Suprapubic skin (tissue), 4 donors: Measurements from ENCODE around the gene IDH3A. TPM values are rescaled to one million over a fixed set of nuclear protein-coding genes. Genes with fewer than 3 reads are reported as not detected.

Experiments
- DNase-seq, 2 donors: peaks; one replicate each; pipeline ENCODE4 v3.0.0-alpha.2; 2019; ENCODE audit warnings: low spot score in 2 of 2
- H3K27ac ChIP-seq: fragments of 200-600 bp; sonication (generic); one replicate; pipeline ENCODE4 v1.5.1; 2019
- H3K27me3 ChIP-seq: fragments of 200-600 bp; sonication (generic); one replicate; pipeline ENCODE4 v1.5.1; 2019
- H3K36me3 ChIP-seq: fragments of 200-600 bp; sonication (generic); one replicate; pipeline ENCODE4 v1.5.1; 2019
- H3K4me1 ChIP-seq: fragments of 200-600 bp; sonication (generic); one replicate; pipeline ENCODE4 v1.5.1; 2019
- H3K4me3 ChIP-seq: fragments of 200-600 bp; sonication (generic); one replicate; pipeline ENCODE4 v1.5.1; 2019; ENCODE audit warnings: mild to moderate bottlenecking
- H3K9me3 ChIP-seq: fragments of 200-600 bp; sonication (generic); one replicate; pipeline ENCODE4 v1.5.1; 2019
- CTCF ChIP-seq, 2 donors: fragments of 200-600 bp in 1 of 2; fragments of 450-650 bp in 1 of 2; sonication (generic) in 1 of 2; IDR thresholded peaks; one replicate each; pipeline ENCODE4 v1.5.1; 2016 to 2019; ENCODE audit warnings: antibody characterized with exemption in 2 of 2, mild to moderate bottlenecking in 1 of 2, moderate library complexity in 1 of 2
- EP300 ChIP-seq: sonication (generic); formaldehyde crosslinking; IDR thresholded peaks from one replicate; pipeline ENCODE4 v1.6.1; 2017; ENCODE audit warnings: antibody characterized with exemption
- POLR2A ChIP-seq, 2 donors: fragments of 450-650 bp; IDR thresholded peaks; one replicate each; pipeline ENCODE4 v1.6.1; 2017; ENCODE audit warnings: antibody characterized with exemption in 2 of 2, mild to moderate bottlenecking in 2 of 2, moderate library complexity in 2 of 2
- POLR2AphosphoS5 ChIP-seq, 3 donors: sonication (generic); formaldehyde crosslinking; IDR thresholded peaks; one replicate each; pipeline ENCODE4 v1.6.1; 2017; ENCODE audit warnings: antibody characterized with exemption in 3 of 3
- WGBS: methylation state at CpG from one replicate; pipeline ENCODE4 v1.1.5; 2018; 5-methylcytosine and 5-hydroxymethylcytosine counted together
- total RNA-seq, 4 donors: library from RNA; depleted of rRNA; stranded (reverse); fragments of >200 nt; gene quantifications; one replicate each; pipeline ENCODE4 v1.1.0, GENCODE V29; 2016

Gene IDH3A
- total RNA-seq, 4 donors from 2014 or later, result 55.1 to 82.5 (median 55.8) TPM

GRCh38 chr15:78203346-78204225 lies 54.4 kb downstream of the IDH3A start:
- H3K9me3 ChIP-seq, result no peaks in the 10 kb centered on the region
- no peaks in the 10 kb centered on the region for H3K27me3 ChIP-seq
- peak; percentile 48 to 61 for DNase-seq
- H3K36me3 ChIP-seq, result no peaks in the 10 kb centered on the region
- WGBS, result 59% methylated on average over 14 of the region's 14 CpGs
- no peak overlapping the region for H3K27ac ChIP-seq
- TF ChIP-seq POLR2A (IDR thresholded peaks at IDR 0.05), result no peak
- TF ChIP-seq EP300, result no peak
- TF ChIP-seq CTCF (IDR thresholded peaks at IDR 0.05), result no peak
- peaks cover 42% of the 10 kb centered on the region for H3K4me1 ChIP-seq
- H3K4me3 ChIP-seq, result no peak overlapping the region

GRCh38 chr15:78204351-78205309 lies 55.5 kb downstream of the IDH3A start:
- 55% methylated on average over 6 of the region's 17 CpGs for WGBS
- TF ChIP-seq POLR2AphosphoS5 (IDR thresholded peaks at IDR 0.05), result no peak
- TF ChIP-seq POLR2A (IDR thresholded peaks at IDR 0.05), result no peak
- TF ChIP-seq EP300, result no peak
- no peak for TF ChIP-seq CTCF (IDR thresholded peaks at IDR 0.05)
- H3K4me3 ChIP-seq, result no peak overlapping the region
- no peaks in the 10 kb centered on the region for H3K36me3 ChIP-seq
- H3K4me1 ChIP-seq, result peaks cover 53% of the 10 kb centered on the region
- peak; percentile 55 to 67 for DNase-seq
- no peaks in the 10 kb centered on the region for H3K9me3 ChIP-seq
- H3K27me3 ChIP-seq, result no peaks in the 10 kb centered on the region
- no peak overlapping the region for H3K27ac ChIP-seq

- DNase-seq, result no peak
- WGBS, result no CpG with 5 or more reads among the region's 1 CpG
These were observed 56.2 kb downstream of the IDH3A start for GRCh38 chr15:78205337-78205736.

GRCh38 chr15:78205856-78206255 lies 56.7 kb downstream of the IDH3A start:
- peak; percentile 55 to 68 for DNase-seq
- no peak overlapping the region for H3K4me3 ChIP-seq
- no peak overlapping the region for H3K27ac ChIP-seq
- no peaks in the 10 kb centered on the region for H3K36me3 ChIP-seq
- WGBS, result 96% methylated on average over 10 of the region's 10 CpGs
- TF ChIP-seq EP300 (no peak), POLR2A (IDR thresholded peaks at IDR 0.05) (no peak)
- H3K27me3 ChIP-seq, result no peaks in the 10 kb centered on the region
- peaks cover 65% of the 10 kb centered on the region for H3K4me1 ChIP-seq
- no peaks in the 10 kb centered on the region for H3K9me3 ChIP-seq

More at GRCh38 chr15:78205337-78205736, 56.2 kb downstream of the IDH3A start:
- no peak for TF ChIP-seq POLR2A (IDR thresholded peaks at IDR 0.05)
- TF ChIP-seq EP300, result no peak
- Histone ChIP-seq H3K36me3 (no peaks in the 10 kb centered on the region), H3K27me3 (no peaks in the 10 kb centered on the region), H3K27ac (no peak overlapping the region), H3K4me3 (no peak overlapping the region), H3K4me1 (peaks cover 60% of the 10 kb centered on the region), H3K9me3 (no peaks in the 10 kb centered on the region)

- 64% methylated on average over 9 of the region's 12 CpGs for WGBS
- Histone ChIP-seq H3K36me3 (no peaks in the 10 kb centered on the region), H3K27ac (no peak overlapping the region), H3K4me1 (peaks cover 71% of the 10 kb centered on the region), H3K4me3 (no peak overlapping the region), H3K9me3 (no peaks in the 10 kb centered on the region), H3K27me3 (no peaks in the 10 kb centered on the region)
- DNase-seq, result peak; percentile 47 to 59
- no peak for TF ChIP-seq POLR2A (IDR thresholded peaks at IDR 0.05)
- TF ChIP-seq CTCF (IDR thresholded peaks at IDR 0.05), result no peak
- no peak for TF ChIP-seq POLR2AphosphoS5 (IDR thresholded peaks at IDR 0.05)
- no peak for TF ChIP-seq EP300
These were observed 57.4 kb downstream of the IDH3A start for GRCh38 chr15:78206326-78207109.
